ENCODE measurements around the gene TMX2.
A peak's percentile ranks its signal among the peaks of the same experiment; 100 is the strongest.

Gene TMX2

GRCh38 chr11:57785072-57785471 lies 72.7 kb downstream of the TMX2 start:
- ChIA-PET CTCF (interaction anchor here (1.0 to 7.0 kb wide), 4 partner anchors 15 to 141 kb away, joined by 3 to 57 read pairs (median 4); partner anchors contain the start of gene CTNND1), POLR2A (interaction anchor here (1.1 to 2.0 kb wide), 2 partner anchors 41 to 43 kb away, joined by 3 to 8 read pairs; partner anchors contain the start of gene SELENOH)
- peak; percentile 28 for DNase-seq (ENCODE audit: extremely low spot score)

GRCh38 chr11:57786436-57786835 lies 74.0 kb downstream of the TMX2 start:
- ChIA-PET CTCF (interaction anchor here (0.8 to 7.0 kb wide), 2 partner anchors 14 to 441 kb away, joined by 3 to 57 read pairs; no protein-coding TSS in a partner anchor), POLR2A (interaction anchor here (0.6 kb wide), 1 partner anchor 55 kb away, joined by 10 read pairs; no protein-coding TSS in a partner anchor)
- TF ChIP-seq CTCF (IDR thresholded peaks at IDR 0.05; ENCODE audit: control extremely low read depth, extremely low read depth, low read depth, missing control alignments): no peak
- DNase-seq (ENCODE audit: extremely low spot score): no peak

More at GRCh38 chr11:57785072-57785471, 72.7 kb downstream of the TMX2 start:
- TF ChIP-seq CTCF (IDR thresholded peaks at IDR 0.05; ENCODE audit: control extremely low read depth, extremely low read depth, low read depth, missing control alignments): no peak

- ChIA-PET POLR2A (no interaction called here), CTCF (interaction anchor here (2.5 to 7.0 kb wide), 2 partner anchors 8 to 13 kb away, joined by 6 to 57 read pairs; no protein-coding TSS in a partner anchor)
- no peak for TF ChIP-seq CTCF (IDR thresholded peaks at IDR 0.05; ENCODE audit: control extremely low read depth, extremely low read depth, low read depth, missing control alignments)
- DNase-seq (ENCODE audit: extremely low spot score): no peak
Measured at GRCh38 chr11:57787006-57787604, 74.7 kb downstream of the TMX2 start.

GRCh38 chr11:57787920-57788702 lies 75.7 kb downstream of the TMX2 start:
- ChIA-PET POLR2A (no interaction called here), CTCF (interaction anchor here (2.1 to 7.0 kb wide), 3 partner anchors 9 to 30 kb away, joined by 6 to 57 read pairs (median 6); no protein-coding TSS in a partner anchor)
- TF ChIP-seq CTCF (IDR thresholded peaks at IDR 0.05; ENCODE audit: control extremely low read depth, extremely low read depth, low read depth, missing control alignments): no peak
- DNase-seq (ENCODE audit: extremely low spot score): peak; percentile 59

GRCh38 chr11:57788703-57789088 lies 76.3 kb downstream of the TMX2 start:
- POLR2A ChIA-PET: no interaction called here
- no peak for TF ChIP-seq CTCF (IDR thresholded peaks at IDR 0.05; ENCODE audit: control extremely low read depth, extremely low read depth, low read depth, missing control alignments)
- DNase-seq (ENCODE audit: extremely low spot score): no peak
- CTCF ChIA-PET: interaction anchor here (2.1 to 7.0 kb wide), 3 partner anchors 10 to 31 kb away, joined by 6 to 57 read pairs (median 6); no protein-coding TSS in a partner anchor
